Sigmoid colon (tissue), 7 donors: ENCODE measurements around the gene MPZL1. TPM values are rescaled to one million over a fixed set of nuclear protein-coding genes. Genes with fewer than 3 reads are reported as not detected.
"Not testable (repeated sequence)": the region's sequence is repeated elsewhere in the genome, so short reads cannot be mapped to it uniquely, and the experiment has no call there.

ENCODE experiments used
- DNase-seq: peaks from one replicate; pipeline ENCODE4 v3.0.0-alpha.2; 2019
- H3K27ac ChIP-seq, 4 donors: fragments of 200-600 bp; sonication (generic); one replicate each; pipeline ENCODE4 v1.5.1; 2016 to 2019; ENCODE audit warnings: mild to moderate bottlenecking in 1 of 4
- H3K27me3 ChIP-seq, 3 donors: fragments of 200-600 bp; sonication (generic); one replicate each; pipeline ENCODE4 v1.5.1; 2019; ENCODE audit warnings: mild to moderate bottlenecking in 1 of 3
- H3K36me3 ChIP-seq, 4 donors: fragments of 200-600 bp; sonication (generic); one replicate each; pipeline ENCODE4 v1.5.1; 2016 to 2019
- H3K4me1 ChIP-seq, 4 donors: fragments of 200-600 bp; sonication (generic); one replicate each; pipeline ENCODE4 v1.5.1; 2017 to 2019
- H3K4me3 ChIP-seq, 4 donors: fragments of 200-600 bp; sonication (generic); one replicate each; pipeline ENCODE4 v1.5.1; 2017 to 2019; ENCODE audit warnings: mild to moderate bottlenecking in 2 of 4, moderate library complexity in 1 of 4
- H3K9me3 ChIP-seq, 4 donors: fragments of 200-600 bp in 3 of 4; sonication (generic) in 3 of 4; one replicate each; pipeline versions ENCODE4 v1.5.1 to v1.6.1; 2013 to 2019
- CTCF ChIP-seq, 4 experiments: fragments of 450-650 bp in 3 of 4; fragments of 200-600 bp in 1 of 4; IDR thresholded peaks; one replicate each; pipeline ENCODE4 v1.5.1; 2016 to 2019; ENCODE audit warnings: antibody characterized with exemption in 4 of 4, mild to moderate bottlenecking in 3 of 4, moderate library complexity in 2 of 4
- EP300 ChIP-seq, 4 donors: sonication (generic); formaldehyde crosslinking; IDR thresholded peaks; one replicate each; pipeline ENCODE4 v1.6.1; 2017; ENCODE audit warnings: antibody characterized with exemption in 4 of 4
- POLR2A ChIP-seq, 2 donors: fragments of 450-650 bp; IDR thresholded peaks; one replicate each; pipeline ENCODE4 v1.6.1; 2016; ENCODE audit warnings: antibody characterized with exemption in 2 of 2, mild to moderate bottlenecking in 2 of 2, moderate library complexity in 2 of 2
- POLR2AphosphoS5 ChIP-seq, 4 donors: sonication (generic); formaldehyde crosslinking; IDR thresholded peaks; one replicate each; pipeline ENCODE4 v1.6.1; 2017; ENCODE audit warnings: antibody characterized with exemption in 4 of 4
- WGBS, 2 donors: extraction: QIAGEN DNeasy Blood & Tissue Kit; methylation state at CpG; one replicate each; pipeline ENCODE4 v1.1.7; 2013; 5-methylcytosine and 5-hydroxymethylcytosine counted together
- intact Hi-C: fragments of 100-400 bp; cut with DNase I; formaldehyde crosslinking; loops from one replicate; pipeline ENCODE4 v1.15.1; 2023
- polyA plus RNA-seq, 3 donors: library from polyadenylated mRNA; stranded (reverse); fragments of 200-250 nt; gene quantifications; one replicate each; pipeline ENCODE4 v1.2.3, GENCODE V29; 2013
- total RNA-seq, 4 donors: library from RNA; depleted of rRNA; stranded (reverse); fragments of >200 nt; gene quantifications; one replicate each; pipeline ENCODE4 v1.1.0, GENCODE V29; 2016
- donor health status: healthy with polysubstance abuse.
- donor health status: Bipolar disorder and iron deficiency.
- donor health status: healthy.

Gene MPZL1
- total and polyA plus RNA-seq, 7 donors: 8.8 to 69.5 (median 52.4) TPM

- peaks cover 0 to 6% (median 0%) of the 10 kb centered on the region in 4 donors for H3K4me1 ChIP-seq
- 9 to 11% methylated on average over 12 of the region's 12 CpGs for WGBS, 2 donors
- intact Hi-C loops: loop anchor here (2.0 kb wide), 1 partner anchor 81 kb away; no protein-coding TSS in a partner anchor
- H3K27ac ChIP-seq: no peak overlapping the region
- H3K27me3 ChIP-seq: no peaks in the 10 kb centered on the region
- H3K4me3 ChIP-seq: no peak overlapping the region
- TF ChIP-seq EP300 (IDR thresholded peaks at IDR 0.05) (no peak), POLR2AphosphoS5 (IDR thresholded peaks at IDR 0.05) (peak in 3 of 4 donors; percentile 56 to 58 (median 56)), CTCF (IDR thresholded peaks at IDR 0.05) (peak; percentile 73 to 92 (median 88))
- peak; percentile 96 for DNase-seq
- no peaks in the 10 kb centered on the region for H3K36me3 ChIP-seq
- no peaks in the 10 kb centered on the region for H3K9me3 ChIP-seq
Measured at GRCh38 chr1:167803358-167804207, 81.8 kb downstream of the MPZL1 start.

- H3K36me3 ChIP-seq: no peaks in the 10 kb centered on the region
- H3K27me3 ChIP-seq: no peaks in the 10 kb centered on the region
- no peak for DNase-seq
- WGBS, 2 donors: 38 to 71% methylated on average over 4 of the region's 4 CpGs
- no peak overlapping the region for H3K27ac ChIP-seq
- H3K4me1 ChIP-seq: peaks cover 0 to 6% (median 0%) of the 10 kb centered on the region in 4 donors
- intact Hi-C loops: no loop called here
- TF ChIP-seq EP300 (IDR thresholded peaks at IDR 0.05): no peak
- no peak for TF ChIP-seq CTCF (IDR thresholded peaks at IDR 0.05)
- no peak overlapping the region for H3K4me3 ChIP-seq
- H3K9me3 ChIP-seq: no peaks in the 10 kb centered on the region
Measured at GRCh38 chr1:167805041-167805556, 83.3 kb downstream of the MPZL1 start.

GRCh38 chr1:167806235-167806634, 84.5 kb downstream of the MPZL1 start:
- DNase-seq, H3K36me3 ChIP-seq, H3K9me3 ChIP-seq, H3K27me3 ChIP-seq, H3K4me1 ChIP-seq, H3K4me3 ChIP-seq, H3K27ac ChIP-seq, intact Hi-C loops: not testable (repeated sequence)
- 95 to 96% methylated on average over 23 of the region's 23 CpGs for WGBS, 2 donors

- H3K9me3 ChIP-seq, DNase-seq, intact Hi-C loops, H3K36me3 ChIP-seq, H3K4me3 ChIP-seq, H3K27me3 ChIP-seq, H3K27ac ChIP-seq, H3K4me1 ChIP-seq: not testable (repeated sequence)
- WGBS, 2 donors: 95% methylated on average over 12 of the region's 12 CpGs
Measured at GRCh38 chr1:167806676-167807075, 84.9 kb downstream of the MPZL1 start.

- TF ChIP-seq POLR2AphosphoS5 (IDR thresholded peaks at IDR 0.05) (no peak), EP300 (IDR thresholded peaks at IDR 0.05) (no peak), CTCF (IDR thresholded peaks at IDR 0.05) (no peak), POLR2A (IDR thresholded peaks at IDR 0.05) (no peak)
- H3K36me3 ChIP-seq: no peaks in the 10 kb centered on the region
- H3K4me1 ChIP-seq: peaks cover 0 to 6% (median 0%) of the 10 kb centered on the region in 4 donors
- no peaks in the 10 kb centered on the region for H3K27me3 ChIP-seq
- no peak overlapping the region for H3K4me3 ChIP-seq
- H3K27ac ChIP-seq: no peak overlapping the region
- DNase-seq: no peak
- peaks cover 0 to 2% (median 0%) of the 10 kb centered on the region in 4 donors for H3K9me3 ChIP-seq
- intact Hi-C loops: no loop called here
- 89 to 92% methylated on average over 3 of the region's 3 CpGs for WGBS, 2 donors
Measured at GRCh38 chr1:167808104-167808503, 86.3 kb downstream of the MPZL1 start.
